GM12874 (cell line): ENCODE results near the gene NEK2.

Experiments used
- CTCF ChIP-seq: IDR thresholded peaks from 2 replicates; pipeline ENCODE4 v1.5.1; 2011; ENCODE audit warnings: low read depth, mild to moderate bottlenecking, control low read depth, low read length, moderate library complexity; ENCODE audit not compliant: insufficient read depth

Gene NEK2

GRCh38 chr1:211685823-211686222, 10.4 kb upstream of the NEK2 start:
- no peak for TF ChIP-seq CTCF

- no peak for TF ChIP-seq CTCF
Measured at GRCh38 chr1:211684791-211685190, 9.4 kb upstream of the NEK2 start.

- TF ChIP-seq CTCF, result no peak
Measured at GRCh38 chr1:211684331-211684730, 8.9 kb upstream of the NEK2 start.

GRCh38 chr1:211683396-211684297, 8.2 kb upstream of the NEK2 start:
- no peak for TF ChIP-seq CTCF

- peak; percentile 54 for TF ChIP-seq CTCF
Measured at GRCh38 chr1:211680752-211681327, 5.4 kb upstream of the NEK2 start.

- no peak for TF ChIP-seq CTCF
Measured at GRCh38 chr1:211677659-211678058, 2.2 kb upstream of the NEK2 start.

GRCh38 chr1:211676761-211677160, 1.3 kb upstream of the NEK2 start:
- no peak for TF ChIP-seq CTCF
